OCI-LY7 (cell line): Measurements from ENCODE around the gene ZMYND19. TPM values are rescaled to one million over a fixed set of nuclear protein-coding genes. Genes with fewer than 3 reads are reported as not detected.

Source experiments
- BruUV-seq: library from RNA; stranded (reverse); fragments of 400-500 nt; replicated peaks from 2 replicates; lab custom pipeline; 2021; lab: Mats Ljungman, UMichigan
- CTCF ChIA-PET: fragments of 300-600 bp; sonication (Branson Sonifier 250); formaldehyde crosslinking; loops from one replicate; lab custom pipeline; 2022; ENCODE audit warnings: antibody characterized with exemption; ENCODE audit not compliant: unreplicated experiment; lab: Charles Lee
- POLR2A ChIA-PET: fragments of 300-600 bp; sonication (Branson Sonifier 250); formaldehyde crosslinking; loops from one replicate; lab custom pipeline; 2022; ENCODE audit warnings: antibody characterized with exemption; lab: Charles Lee
- DNase-seq: peaks from one replicate; pipeline ENCODE4 v3.0.0-alpha.2; 2015; ENCODE audit warnings: low spot score
- H2AFZ ChIP-seq: fragments of 200-600 bp; sonication (generic), shearing (Covaris generic); 2 replicates; pipeline ENCODE4 v1.6.1; 2014; ENCODE audit warnings: mild to moderate bottlenecking, antibody characterized with exemption, low read length, moderate library complexity
- H3K27ac ChIP-seq: fragments of 200-600 bp; sonication (generic); 2 replicates; pipeline ENCODE4 v1.5.1; 2014; ENCODE audit warnings: mixed run types, low read depth, mild to moderate bottlenecking, moderate library complexity, low read length, inconsistent platforms; ENCODE audit not compliant: poor library complexity, severe bottlenecking
- H3K36me3 ChIP-seq: fragments of 200-600 bp; sonication (generic); 2 replicates; pipeline ENCODE4 v1.6.1; 2014; ENCODE audit warnings: mild to moderate bottlenecking, antibody characterized with exemption, low read length, moderate library complexity, mixed read lengths; ENCODE audit not compliant: insufficient read depth
- H3K4me1 ChIP-seq: fragments of 200-600 bp; sonication (generic); 2 replicates; pipeline ENCODE4 v1.5.1; 2014; ENCODE audit warnings: mild to moderate bottlenecking, low read length; ENCODE audit not compliant: insufficient read depth, poor library complexity, severe bottlenecking
- H3K4me2 ChIP-seq: fragments of 200-600 bp; sonication (generic); 2 replicates; pipeline ENCODE4 v1.6.1; 2014; ENCODE audit warnings: mild to moderate bottlenecking, low read length
- H3K4me3 ChIP-seq: fragments of 200-600 bp; sonication (generic); 2 replicates; pipeline ENCODE4 v1.5.1; 2014; ENCODE audit warnings: mild to moderate bottlenecking, low read depth, low read length; ENCODE audit not compliant: poor library complexity, severe bottlenecking
- H3K79me2 ChIP-seq: fragments of 200-600 bp; sonication (generic); 2 replicates; pipeline ENCODE4 v1.6.1; 2016; ENCODE audit warnings: low read depth, mild to moderate bottlenecking, low read length, moderate library complexity, mixed read lengths; ENCODE audit not compliant: insufficient read depth
- H3K9me2 ChIP-seq: fragments of 200-600 bp; sonication (generic); 2 replicates; pipeline ENCODE4 v1.6.1; 2016; ENCODE audit warnings: mild to moderate bottlenecking, low read length, mixed read lengths; ENCODE audit not compliant: insufficient read depth
- H3K9me3 ChIP-seq: fragments of 200-600 bp; sonication (generic); 2 replicates; pipeline ENCODE4 v1.6.1; 2014; ENCODE audit warnings: mild to moderate bottlenecking, mixed run types, low read length, mixed read lengths
- H4K20me1 ChIP-seq: fragments of 200-600 bp; sonication (generic); 2 replicates; pipeline ENCODE4 v1.6.1; 2014; ENCODE audit warnings: mild to moderate bottlenecking, antibody characterized with exemption, low read length, moderate library complexity, mixed read lengths; ENCODE audit not compliant: insufficient read depth
- EZH2phosphoT487 ChIP-seq: fragments of 200-600 bp; sonication (generic); IDR thresholded peaks from 2 replicates; pipeline ENCODE4 v1.6.1; 2018; ENCODE audit warnings: low read depth, borderline replicate concordance, mild to moderate bottlenecking, mixed run types, antibody characterized with exemption, low read length, moderate library complexity, mixed read lengths
- intact Hi-C: fragments of 100-400 bp; cut with micrococcal nuclease; formaldehyde crosslinking; loops from one replicate; pipeline ENCODE4 v1.10.0; 2022; ENCODE audit not compliant: unreplicated experiment
- total RNA-seq, 2 experiments: library from RNA; depleted of rRNA in 1 of 2; stranded (reverse); fragments of >200 nt in 1 of 2; shearing (Covaris generic) in 1 of 2; gene quantifications; 2 replicates each; pipeline ENCODE4 v1.2.3, GENCODE V29; 2014 to 2022
- TF ChIP-seq, protein P1 (sequence below): fragments of 200-600 bp; sonication (generic); conservative IDR thresholded peaks from 2 replicates; pipeline ENCODE4 v1.5.1; 2014; ENCODE audit warnings: mild to moderate bottlenecking, antibody characterized with exemption, low read length, moderate library complexity, mixed read lengths

The ZMYND19 gene
- total RNA-seq, 2 experiments from 2014 or later: 48.4 to 65.8 TPM

DNA sequence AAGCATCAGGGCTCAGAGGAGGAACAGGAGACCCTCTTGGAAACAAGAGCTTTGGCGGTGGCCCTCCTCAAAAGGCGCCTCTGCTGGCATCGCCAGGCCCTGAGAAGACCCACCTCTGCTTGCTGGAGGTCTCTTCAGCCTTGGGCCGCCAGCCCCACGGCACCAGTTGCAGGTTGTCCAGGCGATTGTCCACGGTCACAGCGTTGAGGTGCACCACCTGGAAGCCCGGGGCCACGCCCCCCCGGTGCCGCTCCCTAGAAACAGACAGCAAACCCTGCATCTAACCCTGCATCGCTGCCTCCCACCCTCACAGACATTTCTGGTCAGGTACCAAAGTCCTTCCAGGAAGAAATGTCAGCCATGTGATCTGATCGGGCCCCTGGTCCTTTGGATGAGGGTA lies 3.5 kb downstream of the ZMYND19 start:
- ChIA-PET POLR2A (interaction anchor here (0.6 kb wide), 1 partner anchor 37 kb away, joined by 4 read pairs; no protein-coding TSS in a partner anchor), CTCF (no interaction called here)
- no peak overlapping the region for H2AFZ ChIP-seq
- peaks cover 13% of the 10 kb centered on the region for H3K4me1 ChIP-seq
- H3K9me2 ChIP-seq: no peaks in the 10 kb centered on the region
- no peaks in the 10 kb centered on the region for H3K9me3 ChIP-seq
- no peak overlapping the region for H3K27ac ChIP-seq
- peaks cover 15% of the 10 kb centered on the region; the same call in 1 of the 2 replicates for H3K79me2 ChIP-seq
- BruUV-seq: no TSS peak
- DNase-seq: no peak
- peaks cover 8% of the 10 kb centered on the region for H4K20me1 ChIP-seq
- H3K4me3 ChIP-seq: no peak overlapping the region
- no peak overlapping the region for H3K4me2 ChIP-seq
- intact Hi-C loops: no loop called here
- no peak for TF ChIP-seq EZH2phosphoT487
- TF ChIP-seq, protein P1, sequence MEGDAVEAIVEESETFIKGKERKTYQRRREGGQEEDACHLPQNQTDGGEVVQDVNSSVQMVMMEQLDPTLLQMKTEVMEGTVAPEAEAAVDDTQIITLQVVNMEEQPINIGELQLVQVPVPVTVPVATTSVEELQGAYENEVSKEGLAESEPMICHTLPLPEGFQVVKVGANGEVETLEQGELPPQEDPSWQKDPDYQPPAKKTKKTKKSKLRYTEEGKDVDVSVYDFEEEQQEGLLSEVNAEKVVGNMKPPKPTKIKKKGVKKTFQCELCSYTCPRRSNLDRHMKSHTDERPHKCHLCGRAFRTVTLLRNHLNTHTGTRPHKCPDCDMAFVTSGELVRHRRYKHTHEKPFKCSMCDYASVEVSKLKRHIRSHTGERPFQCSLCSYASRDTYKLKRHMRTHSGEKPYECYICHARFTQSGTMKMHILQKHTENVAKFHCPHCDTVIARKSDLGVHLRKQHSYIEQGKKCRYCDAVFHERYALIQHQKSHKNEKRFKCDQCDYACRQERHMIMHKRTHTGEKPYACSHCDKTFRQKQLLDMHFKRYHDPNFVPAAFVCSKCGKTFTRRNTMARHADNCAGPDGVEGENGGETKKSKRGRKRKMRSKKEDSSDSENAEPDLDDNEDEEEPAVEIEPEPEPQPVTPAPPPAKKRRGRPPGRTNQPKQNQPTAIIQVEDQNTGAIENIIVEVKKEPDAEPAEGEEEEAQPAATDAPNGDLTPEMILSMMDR: no peak
- peaks cover 76% of the 10 kb centered on the region for H3K36me3 ChIP-seq

DNA sequence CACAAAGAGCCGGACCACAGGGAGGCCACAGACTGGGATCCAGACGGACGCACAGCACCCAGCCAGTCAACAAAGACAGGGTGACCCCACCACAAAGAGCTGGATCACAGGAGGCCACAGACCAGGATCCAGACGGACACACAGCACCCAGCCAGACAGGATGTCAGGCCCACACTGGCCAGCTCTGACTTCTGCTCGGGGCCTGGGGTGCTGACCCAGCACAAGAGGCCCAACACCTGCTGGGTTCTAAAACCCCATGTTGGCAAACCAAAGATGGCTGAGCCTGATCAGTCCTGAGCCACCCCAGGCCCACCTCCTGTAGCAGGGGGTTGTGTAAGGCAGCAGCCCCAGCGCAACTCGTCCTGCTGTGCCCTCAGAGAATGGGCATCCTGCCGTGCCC lies 6.4 kb downstream of the ZMYND19 start:
- Histone ChIP-seq H3K4me2 (no peak overlapping the region), H4K20me1 (peaks cover 4% of the 10 kb centered on the region), H3K9me2 (no peaks in the 10 kb centered on the region), H3K27ac (no peak overlapping the region), H3K9me3 (no peaks in the 10 kb centered on the region), H3K4me3 (no peak overlapping the region), H3K79me2 (peaks cover 7% of the 10 kb centered on the region; the same call in 1 of the 2 replicates), H3K36me3 (peaks cover 88% of the 10 kb centered on the region), H3K4me1 (peaks cover 11% of the 10 kb centered on the region), H2AFZ (no peak overlapping the region)
- no peak for DNase-seq
- no peak for TF ChIP-seq EZH2phosphoT487
- TF ChIP-seq, protein P1: no peak
- intact Hi-C loops: no loop called here
- ChIA-PET POLR2A (interaction anchor here (0.8 kb wide), 1 partner anchor 21 kb away, joined by 3 read pairs; no protein-coding TSS in a partner anchor), CTCF (interaction anchor here (0.6 kb wide), 1 partner anchor 8 kb away, joined by 3 read pairs; no protein-coding TSS in a partner anchor)
- BruUV-seq: no TSS peak

DNA sequence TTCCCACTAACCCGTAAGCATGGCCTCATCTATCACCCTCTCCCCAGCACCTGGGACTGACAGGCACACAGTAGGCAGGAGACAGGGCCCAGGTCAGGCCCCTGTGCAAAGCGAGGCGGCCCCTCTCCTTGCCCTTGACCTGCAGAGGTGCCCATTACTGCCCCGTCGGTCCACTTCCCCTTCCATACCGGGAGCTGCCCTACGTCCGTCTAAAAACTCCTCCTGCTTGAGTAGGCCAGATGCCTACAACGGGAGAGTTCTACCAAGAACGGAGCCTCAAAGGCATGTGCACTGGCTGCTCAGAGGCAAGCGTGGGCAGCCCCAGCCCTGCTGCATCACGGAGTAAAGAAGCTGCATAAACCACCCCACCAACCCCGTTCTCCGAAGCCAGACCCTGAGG lies 7.0 kb downstream of the ZMYND19 start:
- no peak overlapping the region for H3K27ac ChIP-seq
- CTCF ChIA-PET: no interaction called here
- H3K79me2 ChIP-seq: peaks cover 4% of the 10 kb centered on the region; the same call in 1 of the 2 replicates
- H3K9me2 ChIP-seq: no peaks in the 10 kb centered on the region
- no peak overlapping the region for H2AFZ ChIP-seq
- no TSS peak for BruUV-seq
- no peak overlapping the region for H3K4me2 ChIP-seq
- peaks cover 82% of the 10 kb centered on the region for H3K36me3 ChIP-seq
- TF ChIP-seq, protein P1: no peak
- TF ChIP-seq EZH2phosphoT487: no peak
- peaks cover 5% of the 10 kb centered on the region for H3K4me1 ChIP-seq
- no peaks in the 10 kb centered on the region for H3K9me3 ChIP-seq
- intact Hi-C loops: no loop called here
- no peaks in the 10 kb centered on the region for H4K20me1 ChIP-seq
- DNase-seq: no peak
- H3K4me3 ChIP-seq: no peak overlapping the region
- POLR2A ChIA-PET: interaction anchor here (0.8 kb wide), 1 partner anchor 22 kb away, joined by 3 read pairs; no protein-coding TSS in a partner anchor
